GM12878 (cell line): ENCODE measurements around the gene SMARCC1. TPM values are rescaled to one million over a fixed set of nuclear protein-coding genes. Genes with fewer than 3 reads are reported as not detected.

Source experiments
- BMI1 ChIP-seq: fragments of 450-650 bp; IDR thresholded peaks from 2 replicates; pipeline ENCODE4 v1.6.1; 2016; ENCODE audit warnings: mild to moderate bottlenecking, moderate library complexity, borderline replicate concordance
- CBX3 ChIP-seq: fragments of 200-600 bp; sonication (generic); IDR thresholded peaks from 2 replicates; pipeline ENCODE4 v1.6.1; 2016; ENCODE audit warnings: low read depth, borderline replicate concordance
- MXI1 ChIP-seq: fragments of 150-350 bp; IDR thresholded peaks from 2 replicates; pipeline ENCODE4 v1.6.1; 2011; ENCODE audit warnings: low read depth, mild to moderate bottlenecking, inconsistent platforms, low read length, improper control_type of control experiment
- RAD51 ChIP-seq: fragments of 450-650 bp; IDR thresholded peaks from 2 replicates; pipeline ENCODE4 v1.6.1; 2016; ENCODE audit warnings: moderate library complexity, mild to moderate bottlenecking, inconsistent platforms
- polyA plus RNA-seq, 11 experiments: library from polyadenylated mRNA; depleted of rRNA in 4 of 11; unstranded in 6 of 11; stranded (reverse) in 5 of 11; fragments of >200 nt; fragmentation: Nextera tagmentation in 4 of 11; fragmentation: Illumina TruSeq in 1 of 11; extraction: Ambion mirVana in 4 of 11; extraction: Trizol in 1 of 11; gene quantifications; 1 replicate in 1 of 11; 2 replicates in 10 of 11; pipeline versions ENCODE4 v1.2.1 to v1.2.3, GENCODE V29; 2011 to 2016; ENCODE audit warnings: inconsistent platforms in 2 of 11, missing spikeins in 2 of 11, low read depth in 1 of 11
- total RNA-seq, 4 experiments: library from RNA; depleted of rRNA in 3 of 4; stranded (reverse); fragments of >200 nt in 3 of 4; fragmentation: Illumina TruSeq in 1 of 4; extraction: Trizol in 1 of 4; gene quantifications; 2 replicates each; pipeline versions ENCODE4 v1.2.1 to v1.2.3, GENCODE V29; 2013 to 2021
- TF ChIP-seq, protein P1 (sequence below): IDR thresholded peaks from 2 replicates; pipeline ENCODE4 v1.6.1; 2012; ENCODE audit warnings: improper control_type of control experiment, low read depth, low read length; ENCODE audit not compliant: insufficient replicate concordance
- TF ChIP-seq, protein P2 (sequence below): fragments of 450-650 bp; IDR thresholded peaks from 2 replicates; pipeline ENCODE4 v1.6.1; 2018; ENCODE audit warnings: mild to moderate bottlenecking, low read depth, moderate library complexity; ENCODE audit not compliant: partially characterized antibody
- TF ChIP-seq, protein P3 (sequence below): fragments of 450-650 bp; IDR thresholded peaks from 2 replicates; pipeline ENCODE4 v1.6.1; 2017; ENCODE audit warnings: low read depth, mild to moderate bottlenecking, moderate library complexity

The SMARCC1 gene
- total and polyA plus RNA-seq, 10 of the 15 experiments (the other 5 are each of a cell fraction or from before 2014, with no cell fraction given) = 26.6 to 147 (median 57.1) TPM

DNA sequence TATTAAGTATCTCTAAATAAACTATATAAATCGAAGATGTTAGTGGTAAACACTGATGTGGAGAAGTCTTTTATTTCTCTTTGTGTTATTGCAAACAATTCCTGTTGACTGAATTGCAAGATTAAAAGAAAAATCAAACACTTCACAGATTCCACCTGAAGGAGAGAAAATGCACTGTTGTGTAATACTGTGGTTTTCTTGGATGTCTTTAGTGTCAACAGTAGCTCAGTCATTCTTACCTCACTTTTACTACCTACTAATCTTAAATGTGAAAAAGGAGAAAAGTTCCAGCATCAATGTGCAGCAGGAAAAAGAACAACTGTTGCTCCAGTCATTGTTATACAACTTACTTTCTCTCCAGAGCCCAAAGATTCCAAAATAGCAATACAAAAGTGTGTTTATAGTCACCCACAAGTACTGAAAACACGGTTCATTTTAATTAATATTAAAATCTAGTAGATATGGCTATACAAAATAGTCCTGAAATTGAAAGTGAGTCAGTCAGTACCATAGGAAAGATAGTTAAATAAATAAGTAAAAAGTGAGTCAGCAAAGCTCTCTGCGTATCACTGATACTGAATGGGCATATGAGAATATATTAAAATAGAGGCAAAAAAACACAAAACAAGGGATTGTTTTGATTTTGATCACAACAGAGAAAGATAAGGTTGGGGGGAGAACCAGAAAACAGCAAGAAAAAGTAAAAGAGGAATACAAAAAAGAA lies 112.5 kb downstream of the SMARCC1 start (continued):
- TF ChIP-seq, protein P1, sequence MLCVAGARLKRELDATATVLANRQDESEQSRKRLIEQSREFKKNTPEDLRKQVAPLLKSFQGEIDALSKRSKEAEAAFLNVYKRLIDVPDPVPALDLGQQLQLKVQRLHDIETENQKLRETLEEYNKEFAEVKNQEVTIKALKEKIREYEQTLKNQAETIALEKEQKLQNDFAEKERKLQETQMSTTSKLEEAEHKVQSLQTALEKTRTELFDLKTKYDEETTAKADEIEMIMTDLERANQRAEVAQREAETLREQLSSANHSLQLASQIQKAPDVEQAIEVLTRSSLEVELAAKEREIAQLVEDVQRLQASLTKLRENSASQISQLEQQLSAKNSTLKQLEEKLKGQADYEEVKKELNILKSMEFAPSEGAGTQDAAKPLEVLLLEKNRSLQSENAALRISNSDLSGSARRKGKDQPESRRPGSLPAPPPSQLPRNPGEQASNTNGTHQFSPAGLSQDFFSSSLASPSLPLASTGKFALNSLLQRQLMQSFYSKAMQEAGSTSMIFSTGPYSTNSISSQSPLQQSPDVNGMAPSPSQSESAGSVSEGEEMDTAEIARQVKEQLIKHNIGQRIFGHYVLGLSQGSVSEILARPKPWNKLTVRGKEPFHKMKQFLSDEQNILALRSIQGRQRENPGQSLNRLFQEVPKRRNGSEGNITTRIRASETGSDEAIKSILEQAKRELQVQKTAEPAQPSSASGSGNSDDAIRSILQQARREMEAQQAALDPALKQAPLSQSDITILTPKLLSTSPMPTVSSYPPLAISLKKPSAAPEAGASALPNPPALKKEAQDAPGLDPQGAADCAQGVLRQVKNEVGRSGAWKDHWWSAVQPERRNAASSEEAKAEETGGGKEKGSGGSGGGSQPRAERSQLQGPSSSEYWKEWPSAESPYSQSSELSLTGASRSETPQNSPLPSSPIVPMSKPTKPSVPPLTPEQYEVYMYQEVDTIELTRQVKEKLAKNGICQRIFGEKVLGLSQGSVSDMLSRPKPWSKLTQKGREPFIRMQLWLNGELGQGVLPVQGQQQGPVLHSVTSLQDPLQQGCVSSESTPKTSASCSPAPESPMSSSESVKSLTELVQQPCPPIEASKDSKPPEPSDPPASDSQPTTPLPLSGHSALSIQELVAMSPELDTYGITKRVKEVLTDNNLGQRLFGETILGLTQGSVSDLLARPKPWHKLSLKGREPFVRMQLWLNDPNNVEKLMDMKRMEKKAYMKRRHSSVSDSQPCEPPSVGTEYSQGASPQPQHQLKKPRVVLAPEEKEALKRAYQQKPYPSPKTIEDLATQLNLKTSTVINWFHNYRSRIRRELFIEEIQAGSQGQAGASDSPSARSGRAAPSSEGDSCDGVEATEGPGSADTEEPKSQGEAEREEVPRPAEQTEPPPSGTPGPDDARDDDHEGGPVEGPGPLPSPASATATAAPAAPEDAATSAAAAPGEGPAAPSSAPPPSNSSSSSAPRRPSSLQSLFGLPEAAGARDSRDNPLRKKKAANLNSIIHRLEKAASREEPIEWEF = no peak
- TF ChIP-seq CBX3 (no peak), MXI1 (no peak), RAD51 (no peak), BMI1 (no peak)
- TF ChIP-seq, protein P2, sequence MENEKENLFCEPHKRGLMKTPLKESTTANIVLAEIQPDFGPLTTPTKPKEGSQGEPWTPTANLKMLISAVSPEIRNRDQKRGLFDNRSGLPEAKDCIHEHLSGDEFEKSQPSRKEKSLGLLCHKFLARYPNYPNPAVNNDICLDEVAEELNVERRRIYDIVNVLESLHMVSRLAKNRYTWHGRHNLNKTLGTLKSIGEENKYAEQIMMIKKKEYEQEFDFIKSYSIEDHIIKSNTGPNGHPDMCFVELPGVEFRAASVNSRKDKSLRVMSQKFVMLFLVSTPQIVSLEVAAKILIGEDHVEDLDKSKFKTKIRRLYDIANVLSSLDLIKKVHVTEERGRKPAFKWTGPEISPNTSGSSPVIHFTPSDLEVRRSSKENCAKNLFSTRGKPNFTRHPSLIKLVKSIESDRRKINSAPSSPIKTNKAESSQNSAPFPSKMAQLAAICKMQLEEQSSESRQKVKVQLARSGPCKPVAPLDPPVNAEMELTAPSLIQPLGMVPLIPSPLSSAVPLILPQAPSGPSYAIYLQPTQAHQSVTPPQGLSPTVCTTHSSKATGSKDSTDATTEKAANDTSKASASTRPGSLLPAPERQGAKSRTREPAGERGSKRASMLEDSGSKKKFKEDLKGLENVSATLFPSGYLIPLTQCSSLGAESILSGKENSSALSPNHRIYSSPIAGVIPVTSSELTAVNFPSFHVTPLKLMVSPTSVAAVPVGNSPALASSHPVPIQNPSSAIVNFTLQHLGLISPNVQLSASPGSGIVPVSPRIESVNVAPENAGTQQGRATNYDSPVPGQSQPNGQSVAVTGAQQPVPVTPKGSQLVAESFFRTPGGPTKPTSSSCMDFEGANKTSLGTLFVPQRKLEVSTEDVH = no peak
- TF ChIP-seq, protein P3, sequence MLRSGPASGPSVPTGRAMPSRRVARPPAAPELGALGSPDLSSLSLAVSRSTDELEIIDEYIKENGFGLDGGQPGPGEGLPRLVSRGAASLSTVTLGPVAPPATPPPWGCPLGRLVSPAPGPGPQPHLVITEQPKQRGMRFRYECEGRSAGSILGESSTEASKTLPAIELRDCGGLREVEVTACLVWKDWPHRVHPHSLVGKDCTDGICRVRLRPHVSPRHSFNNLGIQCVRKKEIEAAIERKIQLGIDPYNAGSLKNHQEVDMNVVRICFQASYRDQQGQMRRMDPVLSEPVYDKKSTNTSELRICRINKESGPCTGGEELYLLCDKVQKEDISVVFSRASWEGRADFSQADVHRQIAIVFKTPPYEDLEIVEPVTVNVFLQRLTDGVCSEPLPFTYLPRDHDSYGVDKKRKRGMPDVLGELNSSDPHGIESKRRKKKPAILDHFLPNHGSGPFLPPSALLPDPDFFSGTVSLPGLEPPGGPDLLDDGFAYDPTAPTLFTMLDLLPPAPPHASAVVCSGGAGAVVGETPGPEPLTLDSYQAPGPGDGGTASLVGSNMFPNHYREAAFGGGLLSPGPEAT = no peak
